Vagina (tissue), 2 donors: ENCODE measurements around the gene KIAA0753.

Source experiments
- POLR2AphosphoS5 ChIP-seq, 2 donors: sonication (generic); formaldehyde crosslinking; IDR thresholded peaks; one replicate each; pipeline ENCODE4 v1.9.0; 2017; ENCODE audit warnings: antibody characterized with exemption in 2 of 2, mild to moderate bottlenecking in 2 of 2, low read depth in 1 of 2; ENCODE audit not compliant: insufficient read depth in 1 of 2
- TF ChIP-seq, protein P1 (sequence below), 3 experiments: fragments of 450-650 bp in 2 of 3; fragments of 200-600 bp in 1 of 3; sonication (generic) in 1 of 3; IDR thresholded peaks; one replicate each; pipeline ENCODE4 v1.5.1; 2017 to 2019; ENCODE audit warnings: antibody characterized with exemption in 3 of 3, mild to moderate bottlenecking in 2 of 3, moderate library complexity in 2 of 3

DNA sequence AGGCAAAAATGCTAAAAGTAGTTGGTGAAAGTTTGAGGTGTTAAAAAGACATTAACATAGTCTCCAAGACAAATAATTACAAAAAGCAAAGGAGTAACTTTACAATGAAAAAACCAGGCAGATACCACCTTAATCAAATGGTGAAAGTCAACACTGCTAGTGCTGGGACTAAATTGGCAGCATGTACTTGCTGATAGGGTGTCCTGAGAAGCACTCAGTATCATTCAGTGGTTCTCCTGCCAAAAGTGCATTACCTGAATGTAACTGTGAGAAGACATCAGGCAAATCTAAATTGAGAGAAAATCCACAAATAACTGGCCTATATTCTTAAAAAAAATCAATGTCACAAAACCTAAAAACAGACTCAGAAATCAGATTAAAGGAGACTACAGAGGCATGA, 8.0 kb downstream of the KIAA0753 start:
- TF ChIP-seq, protein P1, sequence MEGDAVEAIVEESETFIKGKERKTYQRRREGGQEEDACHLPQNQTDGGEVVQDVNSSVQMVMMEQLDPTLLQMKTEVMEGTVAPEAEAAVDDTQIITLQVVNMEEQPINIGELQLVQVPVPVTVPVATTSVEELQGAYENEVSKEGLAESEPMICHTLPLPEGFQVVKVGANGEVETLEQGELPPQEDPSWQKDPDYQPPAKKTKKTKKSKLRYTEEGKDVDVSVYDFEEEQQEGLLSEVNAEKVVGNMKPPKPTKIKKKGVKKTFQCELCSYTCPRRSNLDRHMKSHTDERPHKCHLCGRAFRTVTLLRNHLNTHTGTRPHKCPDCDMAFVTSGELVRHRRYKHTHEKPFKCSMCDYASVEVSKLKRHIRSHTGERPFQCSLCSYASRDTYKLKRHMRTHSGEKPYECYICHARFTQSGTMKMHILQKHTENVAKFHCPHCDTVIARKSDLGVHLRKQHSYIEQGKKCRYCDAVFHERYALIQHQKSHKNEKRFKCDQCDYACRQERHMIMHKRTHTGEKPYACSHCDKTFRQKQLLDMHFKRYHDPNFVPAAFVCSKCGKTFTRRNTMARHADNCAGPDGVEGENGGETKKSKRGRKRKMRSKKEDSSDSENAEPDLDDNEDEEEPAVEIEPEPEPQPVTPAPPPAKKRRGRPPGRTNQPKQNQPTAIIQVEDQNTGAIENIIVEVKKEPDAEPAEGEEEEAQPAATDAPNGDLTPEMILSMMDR (IDR thresholded peaks at IDR 0.05) = no peak
- no peak for TF ChIP-seq POLR2AphosphoS5 (IDR thresholded peaks at IDR 0.05; ENCODE audit: insufficient read depth in 1 of 2, low read depth in 1 of 2)
